Measurements from ENCODE around the gene TIGD1. TPM values are rescaled to one million over a fixed set of nuclear protein-coding genes. Genes with fewer than 3 reads are reported as not detected.
"Not testable (repeated sequence)": the region's sequence is repeated elsewhere in the genome, so short reads cannot be mapped to it uniquely, and the experiment has no call there.

The TIGD1 gene
- total RNA-seq, 2 experiments from 2014 or later = 8.7 to 10.4 TPM

DNA sequence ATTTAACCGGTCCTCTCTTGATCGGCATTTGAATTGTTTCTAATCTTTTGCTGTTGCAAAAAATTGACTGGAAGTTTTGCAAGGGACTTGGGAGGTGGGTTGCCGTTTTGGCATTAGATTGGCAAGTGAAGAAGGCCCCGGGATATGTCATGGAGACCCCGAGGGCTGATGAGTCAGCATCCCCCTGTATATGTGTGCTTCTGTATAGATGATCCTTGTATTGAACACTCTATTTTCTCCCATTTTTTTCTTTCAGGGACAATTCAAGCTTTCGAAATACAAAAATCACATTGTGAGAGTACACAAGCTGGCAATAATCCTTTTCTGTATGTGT lies 30.3 kb upstream of the TIGD1 start:
- peaks cover 32% of the 10 kb centered on the region for H3K36me3 Mint-ChIP-seq (ENCODE audit: low read depth)
- ChIA-PET POLR2A (no interaction called here), CTCF (interaction anchor here (1.1 to 3.2 kb wide), 3 partner anchors 10 to 19 kb away, joined by 3 to 17 read pairs (median 3); no protein-coding TSS in a partner anchor)
- no peaks in the 10 kb centered on the region for H3K9me3 Mint-ChIP-seq
- H3K27ac Mint-ChIP-seq = peak overlapping the region; percentile 39
- H3K4me3 Mint-ChIP-seq = no peak overlapping the region
- H3K4me1 Mint-ChIP-seq = peaks cover 16% of the 10 kb centered on the region
- no peaks in the 10 kb centered on the region for H3K27me3 Mint-ChIP-seq
- no peak for DNase-seq

GRCh38 chr2:232578626-232579025 lies 28.3 kb upstream of the TIGD1 start:
- no peak for DNase-seq
- H3K4me3 Mint-ChIP-seq = no peak overlapping the region
- H3K36me3 Mint-ChIP-seq (ENCODE audit: low read depth) = peaks cover 27% of the 10 kb centered on the region
- ChIA-PET POLR2A (no interaction called here), CTCF (interaction anchor here (0.6 kb wide), 2 partner anchors 864 to 1244 kb away, joined by 3 to 4 read pairs; no protein-coding TSS in a partner anchor)
- peaks cover 16% of the 10 kb centered on the region for H3K4me1 Mint-ChIP-seq
- no peak overlapping the region for H3K27ac Mint-ChIP-seq
- H3K27me3 Mint-ChIP-seq = no peaks in the 10 kb centered on the region
- no peaks in the 10 kb centered on the region for H3K9me3 Mint-ChIP-seq

DNA sequence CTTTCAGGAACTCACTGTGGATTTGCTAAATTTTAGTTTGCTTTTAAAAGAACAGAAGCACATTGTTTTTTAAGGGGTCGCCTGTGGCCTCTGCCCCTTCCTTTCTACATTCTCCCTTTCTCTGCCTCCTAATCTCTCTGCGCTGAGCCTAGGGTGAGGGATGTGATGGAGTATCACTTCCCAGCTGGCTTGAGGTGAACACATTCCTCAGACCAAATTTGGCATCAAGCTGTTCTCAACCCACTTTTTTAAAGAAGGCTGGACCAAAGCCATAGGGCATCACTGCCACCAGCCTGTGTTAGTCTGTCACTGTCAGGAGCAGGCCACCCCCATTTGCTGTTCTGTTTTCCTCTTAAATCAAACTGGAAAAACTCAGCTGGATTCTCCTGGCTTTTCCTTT lies 27.5 kb upstream of the TIGD1 start:
- CTCF ChIA-PET = interaction anchor here (1.7 kb wide), 1 partner anchor 15 kb away, joined by 4 read pairs; no protein-coding TSS in a partner anchor
- Mint-ChIP-seq H3K27ac (no peak overlapping the region), H3K36me3 (ENCODE audit: low read depth) (peaks cover 21% of the 10 kb centered on the region)

DNA sequence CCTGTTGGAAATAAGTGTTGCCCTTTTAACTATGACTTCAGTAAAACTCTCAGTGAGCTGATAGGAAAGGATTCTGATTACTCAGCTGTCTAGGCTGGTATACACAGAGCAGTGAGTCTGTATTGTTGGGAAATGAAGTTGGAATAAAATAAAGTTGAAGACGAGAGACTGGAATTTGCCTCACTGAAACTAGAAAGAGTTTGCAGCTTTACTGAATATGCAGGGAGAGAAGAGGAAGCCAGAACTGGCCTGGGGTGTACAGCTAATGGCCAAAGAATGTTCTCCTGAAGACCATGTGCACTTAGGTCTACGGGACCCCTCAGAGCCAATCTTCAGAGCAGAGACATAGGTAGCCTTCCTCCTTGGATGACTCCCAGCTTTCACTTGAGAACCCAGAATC lies 26.6 kb upstream of the TIGD1 start:
- ChIA-PET CTCF (interaction anchor here (1.7 kb wide), 1 partner anchor 14 kb away, joined by 4 read pairs; no protein-coding TSS in a partner anchor), POLR2A (no interaction called here)
- Mint-ChIP-seq H3K4me1 (peaks cover 16% of the 10 kb centered on the region), H3K4me3 (no peak overlapping the region), H3K36me3 (ENCODE audit: low read depth) (peaks cover 14% of the 10 kb centered on the region), H3K27ac (no peak overlapping the region), H3K9me3 (no peaks in the 10 kb centered on the region), H3K27me3 (no peaks in the 10 kb centered on the region)
- DNase-seq = no peak

More for the DNA sequence above, 27.5 kb upstream of the TIGD1 start:
- Mint-ChIP-seq H3K4me3 (no peak overlapping the region), H3K27me3 (no peaks in the 10 kb centered on the region), H3K9me3 (no peaks in the 10 kb centered on the region), H3K4me1 (peaks cover 16% of the 10 kb centered on the region)
- POLR2A ChIA-PET = no interaction called here
- DNase-seq = no peak

DNA sequence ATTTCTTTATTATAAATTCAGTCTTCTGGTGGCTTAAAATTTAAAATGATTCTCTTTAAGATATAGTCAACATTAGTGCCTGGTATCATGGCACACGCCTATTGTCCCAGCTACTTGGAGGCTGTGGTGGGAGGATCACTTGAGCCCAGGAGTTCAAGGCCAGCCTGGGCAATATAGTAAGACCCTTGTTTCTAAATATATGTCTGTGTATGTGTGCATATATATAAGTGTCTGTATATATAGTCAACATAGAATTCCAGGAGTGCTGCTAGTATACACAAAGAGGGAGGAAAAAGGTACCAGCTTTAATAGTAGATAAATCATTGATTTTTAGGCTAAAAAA lies 25.0 kb upstream of the TIGD1 start:
- POLR2A ChIA-PET = no interaction called here
- H3K4me3 Mint-ChIP-seq = no peak overlapping the region
- peaks cover 6% of the 10 kb centered on the region for H3K4me1 Mint-ChIP-seq
- peaks cover 10% of the 10 kb centered on the region for H3K36me3 Mint-ChIP-seq (ENCODE audit: low read depth)
- no peaks in the 10 kb centered on the region for H3K9me3 Mint-ChIP-seq
- no peak overlapping the region for H3K27ac Mint-ChIP-seq
- CTCF ChIA-PET = interaction anchor here (1.4 kb wide), 1 partner anchor 9 kb away, joined by 5 read pairs; no protein-coding TSS in a partner anchor
- DNase-seq = no peak
- no peaks in the 10 kb centered on the region for H3K27me3 Mint-ChIP-seq

- no peak overlapping the region for H3K27ac Mint-ChIP-seq
- H3K4me3 Mint-ChIP-seq = no peak overlapping the region
- peaks cover 10% of the 10 kb centered on the region for H3K36me3 Mint-ChIP-seq (ENCODE audit: low read depth)
- H3K27me3 Mint-ChIP-seq = no peaks in the 10 kb centered on the region
- POLR2A ChIA-PET = no interaction called here
- CTCF ChIA-PET = interaction anchor here (1.4 kb wide), 1 partner anchor 10 kb away, joined by 5 read pairs; no protein-coding TSS in a partner anchor
- no peak for DNase-seq
- peaks cover under 1% of the 10 kb centered on the region for H3K4me1 Mint-ChIP-seq
- H3K9me3 Mint-ChIP-seq = no peaks in the 10 kb centered on the region
Observed at GRCh38 chr2:232574674-232575403, 24.5 kb upstream of the TIGD1 start.

- no peak overlapping the region for H3K27ac Mint-ChIP-seq
- H3K36me3 Mint-ChIP-seq (ENCODE audit: low read depth) = peaks cover 17% of the 10 kb centered on the region
- POLR2A ChIA-PET = no interaction called here
- no peaks in the 10 kb centered on the region for H3K4me1 Mint-ChIP-seq
- CTCF ChIA-PET = no interaction called here
- H3K4me3 Mint-ChIP-seq = no peak overlapping the region
- H3K9me3 Mint-ChIP-seq = no peaks in the 10 kb centered on the region
- no peaks in the 10 kb centered on the region for H3K27me3 Mint-ChIP-seq
- no peak for DNase-seq
Observed at GRCh38 chr2:232573771-232574435, 23.5 kb upstream of the TIGD1 start.

DNA sequence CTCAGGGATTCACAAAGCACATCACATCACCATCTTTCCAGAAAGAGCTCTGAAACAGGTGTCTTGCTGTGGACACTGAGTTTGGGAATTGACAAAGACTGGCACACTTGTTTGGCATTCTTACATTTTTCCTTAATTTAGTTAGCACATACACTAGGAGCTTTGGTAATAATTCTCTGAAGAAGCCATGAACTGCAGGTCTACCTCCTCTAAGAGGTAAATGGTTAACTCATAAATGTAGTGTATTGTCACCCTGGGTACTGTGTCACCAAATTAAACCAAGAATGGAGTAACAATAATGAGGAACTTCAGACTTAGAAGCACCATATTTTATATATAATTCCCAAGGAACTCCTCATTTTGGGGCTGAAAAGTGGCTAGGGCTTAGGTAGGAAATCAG lies 22.7 kb upstream of the TIGD1 start:
- H3K27me3 Mint-ChIP-seq = no peaks in the 10 kb centered on the region
- H3K4me3 Mint-ChIP-seq = no peak overlapping the region
- no peaks in the 10 kb centered on the region for H3K4me1 Mint-ChIP-seq
- H3K27ac Mint-ChIP-seq = no peak overlapping the region
- peaks cover 21% of the 10 kb centered on the region for H3K36me3 Mint-ChIP-seq (ENCODE audit: low read depth)
- ChIA-PET CTCF (interaction anchor here (0.7 kb wide), 1 partner anchor 50 kb away, joined by 3 read pairs; no protein-coding TSS in a partner anchor), POLR2A (interaction anchor here (0.6 kb wide), 1 partner anchor 1860 kb away, joined by 3 read pairs; the partner anchor contains the start of gene CAB39)
- no peaks in the 10 kb centered on the region for H3K9me3 Mint-ChIP-seq
- DNase-seq = no peak

GRCh38 chr2:232571026-232571474 lies 20.7 kb upstream of the TIGD1 start:
- Mint-ChIP-seq H3K4me1 (no peaks in the 10 kb centered on the region), H3K27me3 (no peaks in the 10 kb centered on the region), H3K27ac (no peak overlapping the region), H3K9me3 (no peaks in the 10 kb centered on the region), H3K4me3 (no peak overlapping the region), H3K36me3 (ENCODE audit: low read depth) (peaks cover 32% of the 10 kb centered on the region)
- no peak for DNase-seq
- CTCF ChIA-PET = interaction anchor here (1.0 to 1.7 kb wide), 4 partner anchors 10 to 34 kb away, joined by 3 read pairs; no protein-coding TSS in a partner anchor
- POLR2A ChIA-PET = no interaction called here

- H3K27ac Mint-ChIP-seq, H3K27me3 Mint-ChIP-seq, POLR2A ChIA-PET, H3K4me1 Mint-ChIP-seq, H3K4me3 Mint-ChIP-seq, H3K9me3 Mint-ChIP-seq, DNase-seq: not testable (repeated sequence)
- CTCF ChIA-PET = interaction anchor here (1.0 to 1.7 kb wide), 4 partner anchors 10 to 35 kb away, joined by 3 read pairs; no protein-coding TSS in a partner anchor
- H3K36me3 Mint-ChIP-seq (ENCODE audit: low read depth) = peaks cover 34% of the 10 kb centered on the region
Observed at GRCh38 chr2:232570481-232570880, 20.1 kb upstream of the TIGD1 start.

DNA sequence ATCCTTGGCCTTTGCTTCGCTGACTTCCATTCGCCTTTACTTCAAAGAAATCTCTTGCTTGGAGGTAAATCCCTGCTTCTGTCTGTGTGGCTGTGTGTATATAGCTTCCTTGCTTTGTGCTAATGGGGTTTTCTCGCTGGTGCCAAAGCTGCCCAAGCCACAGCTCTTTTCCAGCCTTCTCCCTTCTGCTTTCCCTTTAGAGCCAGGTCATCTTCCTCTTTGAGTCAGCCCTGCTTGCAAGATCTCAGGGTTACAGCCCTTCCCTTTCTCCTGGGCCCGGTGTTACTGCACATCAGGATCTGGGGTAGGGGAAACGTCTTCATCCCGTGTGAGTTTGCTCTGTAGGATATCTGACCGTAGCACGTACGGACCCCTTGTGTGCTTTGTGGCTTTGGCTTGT lies 19.2 kb upstream of the TIGD1 start:
- Mint-ChIP-seq H3K9me3 (no peaks in the 10 kb centered on the region), H3K27me3 (no peaks in the 10 kb centered on the region), H3K27ac (peak overlapping the region; percentile 38), H3K4me3 (no peak overlapping the region), H3K36me3 (ENCODE audit: low read depth) (peaks cover 41% of the 10 kb centered on the region), H3K4me1 (no peaks in the 10 kb centered on the region)
- POLR2A ChIA-PET = no interaction called here
- DNase-seq = no peak
- CTCF ChIA-PET = no interaction called here

- Mint-ChIP-seq H3K4me1 (no peaks in the 10 kb centered on the region), H3K9me3 (no peaks in the 10 kb centered on the region), H3K27ac (no peak overlapping the region), H3K27me3 (no peaks in the 10 kb centered on the region), H3K4me3 (no peak overlapping the region), H3K36me3 (ENCODE audit: low read depth) (peaks cover 41% of the 10 kb centered on the region)
- no peak for DNase-seq
- CTCF ChIA-PET = no interaction called here
- POLR2A ChIA-PET = no interaction called here
Observed at GRCh38 chr2:232568161-232568560, 17.8 kb upstream of the TIGD1 start.

GRCh38 chr2:232567721-232568120 lies 17.4 kb upstream of the TIGD1 start:
- ChIA-PET CTCF (no interaction called here), POLR2A (no interaction called here)
- no peaks in the 10 kb centered on the region for H3K27me3 Mint-ChIP-seq
- no peaks in the 10 kb centered on the region for H3K4me1 Mint-ChIP-seq
- no peaks in the 10 kb centered on the region for H3K9me3 Mint-ChIP-seq
- no peak for DNase-seq
- no peak overlapping the region for H3K4me3 Mint-ChIP-seq
- H3K36me3 Mint-ChIP-seq (ENCODE audit: low read depth) = peaks cover 45% of the 10 kb centered on the region
- H3K27ac Mint-ChIP-seq = no peak overlapping the region
